Tibial nerve (tissue), 4 donors: Measurements from ENCODE around the gene PTCH1.

Source experiments
- EP300 ChIP-seq, 2 donors: sonication (generic); formaldehyde crosslinking; IDR thresholded peaks; one replicate each; pipeline ENCODE4 v1.6.1; 2017; ENCODE audit warnings: antibody characterized with exemption in 2 of 2, mild to moderate bottlenecking in 1 of 2
- POLR2A ChIP-seq, 2 donors: fragments of 450-650 bp; IDR thresholded peaks; one replicate each; pipeline ENCODE4 v1.6.1; 2017; ENCODE audit warnings: antibody characterized with exemption in 2 of 2, mild to moderate bottlenecking in 2 of 2, moderate library complexity in 2 of 2
- TF ChIP-seq, protein P1 (sequence below), 5 experiments: fragments of 200-600 bp in 3 of 5; fragments of 450-650 bp in 2 of 5; sonication (generic) in 3 of 5; IDR thresholded peaks; one replicate each; pipeline ENCODE4 v1.5.1; 2016 to 2019; ENCODE audit warnings: antibody characterized with exemption in 5 of 5, mild to moderate bottlenecking in 3 of 5, moderate library complexity in 2 of 5

DNA sequence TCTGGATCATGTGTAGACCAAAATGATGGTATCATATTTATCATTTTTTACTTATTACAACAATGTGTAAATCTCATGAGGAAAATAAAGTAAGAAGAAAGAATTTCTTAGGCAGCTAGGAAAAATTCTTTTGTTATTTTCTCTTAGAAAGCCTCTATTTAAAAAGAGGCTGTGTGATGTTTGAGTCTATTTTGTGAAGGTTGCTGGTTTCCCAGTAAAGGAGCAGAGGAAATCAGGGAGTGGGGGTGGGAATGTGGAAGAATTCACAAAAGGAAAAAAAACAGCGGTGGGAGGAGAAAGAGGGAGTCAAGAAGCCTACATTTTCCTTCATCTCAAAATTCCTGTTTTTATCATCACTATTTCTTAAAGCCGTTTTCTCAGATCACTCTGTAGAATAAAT lies 20.1 kb downstream of the PTCH1 start:
- TF ChIP-seq, protein P1, sequence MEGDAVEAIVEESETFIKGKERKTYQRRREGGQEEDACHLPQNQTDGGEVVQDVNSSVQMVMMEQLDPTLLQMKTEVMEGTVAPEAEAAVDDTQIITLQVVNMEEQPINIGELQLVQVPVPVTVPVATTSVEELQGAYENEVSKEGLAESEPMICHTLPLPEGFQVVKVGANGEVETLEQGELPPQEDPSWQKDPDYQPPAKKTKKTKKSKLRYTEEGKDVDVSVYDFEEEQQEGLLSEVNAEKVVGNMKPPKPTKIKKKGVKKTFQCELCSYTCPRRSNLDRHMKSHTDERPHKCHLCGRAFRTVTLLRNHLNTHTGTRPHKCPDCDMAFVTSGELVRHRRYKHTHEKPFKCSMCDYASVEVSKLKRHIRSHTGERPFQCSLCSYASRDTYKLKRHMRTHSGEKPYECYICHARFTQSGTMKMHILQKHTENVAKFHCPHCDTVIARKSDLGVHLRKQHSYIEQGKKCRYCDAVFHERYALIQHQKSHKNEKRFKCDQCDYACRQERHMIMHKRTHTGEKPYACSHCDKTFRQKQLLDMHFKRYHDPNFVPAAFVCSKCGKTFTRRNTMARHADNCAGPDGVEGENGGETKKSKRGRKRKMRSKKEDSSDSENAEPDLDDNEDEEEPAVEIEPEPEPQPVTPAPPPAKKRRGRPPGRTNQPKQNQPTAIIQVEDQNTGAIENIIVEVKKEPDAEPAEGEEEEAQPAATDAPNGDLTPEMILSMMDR (IDR thresholded peaks at IDR 0.05): no peak
- TF ChIP-seq EP300 (IDR thresholded peaks at IDR 0.05): no peak
- TF ChIP-seq POLR2A (IDR thresholded peaks at IDR 0.05): no peak
